ENCODE results near the gene TXNDC16.

DNA sequence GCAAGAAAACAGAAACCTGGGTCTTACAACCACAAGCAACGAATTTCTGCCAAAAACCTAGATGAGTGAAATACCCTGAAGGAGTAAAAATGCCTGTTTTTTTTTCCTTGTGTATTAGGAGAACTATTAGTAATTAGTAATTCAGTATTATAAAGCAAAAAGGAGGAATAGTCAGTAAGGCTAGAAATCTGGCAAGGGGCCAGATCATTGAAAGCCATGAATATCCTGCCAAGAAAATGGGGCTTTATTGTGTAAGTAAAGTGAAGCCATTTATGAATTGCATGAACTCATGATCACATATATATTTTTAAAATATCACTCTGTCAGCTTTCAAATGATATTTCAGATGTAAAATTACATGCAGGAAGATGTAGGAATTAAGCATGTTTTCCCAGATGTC, 57.9 kb downstream of the TXNDC16 start:
- TF ChIP-seq EP300 (IDR thresholded peaks at IDR 0.05) (no peak), CTCF (IDR thresholded peaks at IDR 0.05) (no peak)
